Endothelial cell of hepatic sinusoid (primary cell): ENCODE results near the gene C1QL1.

Experiments
- in situ Hi-C: cut with HindIII; loops from 2 replicates; pipeline ENCODE4 v1.10.0; 2017; ENCODE audit warnings: low sequenced_read_pairs

The C1QL1 gene

GRCh38 chr17:44916781-44917241 is 51.3 kb downstream of the C1QL1 start:
- in situ Hi-C loops: loop anchor here (25.0 kb wide), 1 partner anchor 95 kb away; no protein-coding TSS in a partner anchor

GRCh38 chr17:44915862-44916780 is 52.0 kb downstream of the C1QL1 start:
- in situ Hi-C loops: loop anchor here (25.0 kb wide), 1 partner anchor 96 kb away; no protein-coding TSS in a partner anchor

- in situ Hi-C loops: loop anchor here (25.0 kb wide), 1 partner anchor 97 kb away; no protein-coding TSS in a partner anchor
Measured at GRCh38 chr17:44915321-44915726, 52.8 kb downstream of the C1QL1 start, which contains the start of gene GFAP. Gene GFAP, minus strand, starts transcription at chr17:44915500. Its CDS starts 14 bp downstream, at chr17:44915486.

GRCh38 chr17:44914698-44915271 is 53.3 kb downstream of the C1QL1 start:
- in situ Hi-C loops: loop anchor here (25.0 kb wide), 1 partner anchor 98 kb away; no protein-coding TSS in a partner anchor

- in situ Hi-C loops: loop anchor here (25.0 kb wide), 1 partner anchor 98 kb away; no protein-coding TSS in a partner anchor
Measured at GRCh38 chr17:44914148-44914547, 54.0 kb downstream of the C1QL1 start.

- in situ Hi-C loops: loop anchor here (25.0 kb wide), 1 partner anchor 99 kb away; no protein-coding TSS in a partner anchor
Measured at GRCh38 chr17:44913676-44914075, 54.4 kb downstream of the C1QL1 start.

GRCh38 chr17:44912763-44913544 is 55.1 kb downstream of the C1QL1 start:
- in situ Hi-C loops: loop anchor here (25.0 kb wide), 1 partner anchor 99 kb away; no protein-coding TSS in a partner anchor

- in situ Hi-C loops: loop anchor here (25.0 kb wide), 1 partner anchor 101 kb away; no protein-coding TSS in a partner anchor
Measured at GRCh38 chr17:44911133-44912001, 56.7 kb downstream of the C1QL1 start.

GRCh38 chr17:44910231-44911106 is 57.6 kb downstream of the C1QL1 start:
- in situ Hi-C loops: loop anchor here (25.0 kb wide), 1 partner anchor 102 kb away; no protein-coding TSS in a partner anchor
